IPS-20b (cell line): ENCODE data around the gene FAM227B.
"Not testable (repeated sequence)": the region's sequence is repeated elsewhere in the genome, so short reads cannot be mapped to it uniquely, and the experiment has no call there.

Source experiments
- H3K27ac ChIP-seq: one replicate; pipeline ENCODE4 v1.5.1; 2013; ENCODE audit warnings: low read length
- H3K27me3 ChIP-seq: 2 replicates; pipeline ENCODE4 v1.6.1; 2013; ENCODE audit warnings: mild to moderate bottlenecking, low read length, inconsistent platforms; ENCODE audit not compliant: insufficient read depth
- H3K36me3 ChIP-seq: 2 replicates; pipeline ENCODE4 v1.6.1; 2013; ENCODE audit warnings: low read depth, mild to moderate bottlenecking, inconsistent platforms, low read length, moderate library complexity; ENCODE audit not compliant: insufficient read depth
- H3K4me1 ChIP-seq: 2 replicates; pipeline ENCODE4 v1.6.1; 2013; ENCODE audit warnings: mild to moderate bottlenecking, control low read depth, inconsistent platforms, low read length, moderate library complexity; ENCODE audit not compliant: insufficient read depth
- H3K4me3 ChIP-seq: 2 replicates; pipeline ENCODE4 v1.5.1; 2013; ENCODE audit warnings: mild to moderate bottlenecking, low read length, inconsistent platforms
- H3K9ac ChIP-seq: 2 replicates; pipeline ENCODE4 v1.6.1; 2013; ENCODE audit warnings: low read depth, mild to moderate bottlenecking, inconsistent platforms, low read length, moderate library complexity
- H3K9me3 ChIP-seq: 2 replicates; pipeline ENCODE4 v1.6.1; 2013; ENCODE audit warnings: mild to moderate bottlenecking, low read depth, low read length, inconsistent platforms; ENCODE audit not compliant: insufficient read depth

The FAM227B gene

GRCh38 chr15:49412797-49413196 is 207.8 kb downstream of the FAM227B start:
- Histone ChIP-seq H3K27ac (no peak overlapping the region), H3K9ac (no peak overlapping the region), H3K4me1 (no peaks in the 10 kb centered on the region), H3K36me3 (no peaks in the 10 kb centered on the region), H3K27me3 (no peaks in the 10 kb centered on the region), H3K9me3 (no peaks in the 10 kb centered on the region), H3K4me3 (no peak overlapping the region)

GRCh38 chr15:49410641-49411040 is 210.0 kb downstream of the FAM227B start:
- H3K4me1 ChIP-seq: no peaks in the 10 kb centered on the region
- no peaks in the 10 kb centered on the region for H3K9me3 ChIP-seq
- no peaks in the 10 kb centered on the region for H3K27me3 ChIP-seq
- no peak overlapping the region for H3K9ac ChIP-seq
- no peak overlapping the region for H3K4me3 ChIP-seq
- no peak overlapping the region for H3K27ac ChIP-seq
- H3K36me3 ChIP-seq: no peaks in the 10 kb centered on the region

GRCh38 chr15:49406352-49407118 is 214.1 kb downstream of the FAM227B start:
- no peak overlapping the region for H3K9ac ChIP-seq
- H3K27me3 ChIP-seq: no peaks in the 10 kb centered on the region
- no peak overlapping the region for H3K27ac ChIP-seq
- no peaks in the 10 kb centered on the region for H3K9me3 ChIP-seq
- H3K36me3 ChIP-seq: no peaks in the 10 kb centered on the region
- no peaks in the 10 kb centered on the region for H3K4me1 ChIP-seq
- no peak overlapping the region for H3K4me3 ChIP-seq

GRCh38 chr15:49402515-49403296 is 217.9 kb downstream of the FAM227B start:
- not testable (repeated sequence) for H3K36me3 ChIP-seq, H3K4me3 ChIP-seq, H3K27ac ChIP-seq, H3K27me3 ChIP-seq, H3K9ac ChIP-seq, H3K9me3 ChIP-seq, H3K4me1 ChIP-seq

GRCh38 chr15:49387471-49387870 is 233.1 kb downstream of the FAM227B start:
- Histone ChIP-seq H3K9me3 (no peaks in the 10 kb centered on the region), H3K27me3 (no peaks in the 10 kb centered on the region), H3K4me3 (no peak overlapping the region), H3K9ac (no peak overlapping the region), H3K4me1 (peaks cover 16% of the 10 kb centered on the region; the same call in 1 of the 2 replicates), H3K27ac (no peak overlapping the region), H3K36me3 (no peaks in the 10 kb centered on the region)

- Histone ChIP-seq H3K27me3 (no peaks in the 10 kb centered on the region), H3K27ac (no peak overlapping the region), H3K36me3 (no peaks in the 10 kb centered on the region), H3K9me3 (no peaks in the 10 kb centered on the region), H3K4me1 (peaks cover 13% of the 10 kb centered on the region; the same call in 1 of the 2 replicates), H3K4me3 (no peak overlapping the region), H3K9ac (no peak overlapping the region)
These were observed 237.4 kb downstream of the FAM227B start for GRCh38 chr15:49383266-49383665.

- H3K9me3 ChIP-seq: no peaks in the 10 kb centered on the region
- H3K27ac ChIP-seq: no peak overlapping the region
- H3K4me3 ChIP-seq: no peak overlapping the region
- peaks cover 13% of the 10 kb centered on the region; the same call in 1 of the 2 replicates for H3K4me1 ChIP-seq
- no peak overlapping the region for H3K9ac ChIP-seq
- no peaks in the 10 kb centered on the region for H3K27me3 ChIP-seq
- H3K36me3 ChIP-seq: no peaks in the 10 kb centered on the region
These were observed 238.2 kb downstream of the FAM227B start for GRCh38 chr15:49382394-49382793.

- no peaks in the 10 kb centered on the region for H3K36me3 ChIP-seq
- H3K27me3 ChIP-seq: no peaks in the 10 kb centered on the region
- no peaks in the 10 kb centered on the region for H3K9me3 ChIP-seq
- H3K4me3 ChIP-seq: no peak overlapping the region
- H3K9ac ChIP-seq: no peak overlapping the region
- H3K4me1 ChIP-seq: peaks cover 13% of the 10 kb centered on the region; the same call in 1 of the 2 replicates
- no peak overlapping the region for H3K27ac ChIP-seq
These were observed 239.7 kb downstream of the FAM227B start for GRCh38 chr15:49380912-49381311.

GRCh38 chr15:49379996-49380395 is 240.6 kb downstream of the FAM227B start:
- H3K27me3 ChIP-seq: no peaks in the 10 kb centered on the region

GRCh38 chr15:49372366-49372765 is 248.3 kb downstream of the FAM227B start:
- no peaks in the 10 kb centered on the region for H3K9me3 ChIP-seq
- no peak overlapping the region for H3K4me3 ChIP-seq
- H3K9ac ChIP-seq: no peak overlapping the region
- H3K27me3 ChIP-seq: no peaks in the 10 kb centered on the region
- H3K4me1 ChIP-seq: peaks cover 7% of the 10 kb centered on the region; the same call in 1 of the 2 replicates
- H3K36me3 ChIP-seq: no peaks in the 10 kb centered on the region
- H3K27ac ChIP-seq: no peak overlapping the region

More at GRCh38 chr15:49379996-49380395, 240.6 kb downstream of the FAM227B start:
- Histone ChIP-seq H3K27ac (no peak overlapping the region), H3K4me1 (peaks cover 13% of the 10 kb centered on the region; the same call in 1 of the 2 replicates), H3K4me3 (no peak overlapping the region), H3K9me3 (no peaks in the 10 kb centered on the region), H3K36me3 (no peaks in the 10 kb centered on the region), H3K9ac (no peak overlapping the region)

- Histone ChIP-seq H3K27ac (no peak overlapping the region), H3K4me3 (no peak overlapping the region)
These were observed 249.8 kb downstream of the FAM227B start for GRCh38 chr15:49370782-49371181.

GRCh38 chr15:49366496-49366895 is 254.1 kb downstream of the FAM227B start:
- Histone ChIP-seq H3K9ac (no peak overlapping the region), H3K27me3 (no peaks in the 10 kb centered on the region), H3K27ac (no peak overlapping the region), H3K36me3 (no peaks in the 10 kb centered on the region), H3K9me3 (no peaks in the 10 kb centered on the region), H3K4me3 (no peak overlapping the region), H3K4me1 (no peaks in the 10 kb centered on the region)

More at GRCh38 chr15:49370782-49371181, 249.8 kb downstream of the FAM227B start:
- Histone ChIP-seq H3K27me3 (no peaks in the 10 kb centered on the region), H3K9ac (no peak overlapping the region), H3K36me3 (no peaks in the 10 kb centered on the region), H3K4me1 (peaks cover 7% of the 10 kb centered on the region; the same call in 1 of the 2 replicates), H3K9me3 (no peaks in the 10 kb centered on the region)
